ENCODE measurements around the gene WWOX. TPM values are rescaled to one million over a fixed set of nuclear protein-coding genes. Genes with fewer than 3 reads are reported as not detected.

The WWOX gene
- total and polyA plus RNA-seq, 2 of the 13 experiments (the other 11 are each of a cell fraction or from before 2014, with no cell fraction given) = 9.1 to 37.4 TPM

DNA sequence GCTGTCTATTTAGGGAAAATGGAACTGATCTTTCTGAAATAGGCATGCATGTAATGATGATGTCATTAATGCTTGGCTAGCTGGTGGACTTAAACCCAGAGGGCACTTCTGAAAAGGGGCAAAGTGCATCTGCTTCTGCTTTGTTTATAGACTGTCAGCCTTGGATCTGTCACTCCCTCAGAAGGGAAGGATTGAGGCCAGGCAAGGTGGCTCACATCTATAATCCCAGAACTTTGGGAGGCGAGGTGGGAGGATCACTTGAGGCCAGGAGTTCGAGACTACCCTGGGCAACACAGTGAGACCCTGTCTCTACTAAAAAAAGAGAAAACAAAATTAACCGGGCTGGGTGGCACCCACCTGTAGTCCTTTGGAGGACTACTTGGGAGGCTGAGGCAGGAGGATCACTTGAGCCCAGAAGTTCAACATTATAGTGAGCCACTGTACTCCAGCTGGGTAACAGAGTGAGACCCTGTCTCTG, 185.5 kb downstream of the WWOX start (continued):
- TF ChIP-seq, protein P1, sequence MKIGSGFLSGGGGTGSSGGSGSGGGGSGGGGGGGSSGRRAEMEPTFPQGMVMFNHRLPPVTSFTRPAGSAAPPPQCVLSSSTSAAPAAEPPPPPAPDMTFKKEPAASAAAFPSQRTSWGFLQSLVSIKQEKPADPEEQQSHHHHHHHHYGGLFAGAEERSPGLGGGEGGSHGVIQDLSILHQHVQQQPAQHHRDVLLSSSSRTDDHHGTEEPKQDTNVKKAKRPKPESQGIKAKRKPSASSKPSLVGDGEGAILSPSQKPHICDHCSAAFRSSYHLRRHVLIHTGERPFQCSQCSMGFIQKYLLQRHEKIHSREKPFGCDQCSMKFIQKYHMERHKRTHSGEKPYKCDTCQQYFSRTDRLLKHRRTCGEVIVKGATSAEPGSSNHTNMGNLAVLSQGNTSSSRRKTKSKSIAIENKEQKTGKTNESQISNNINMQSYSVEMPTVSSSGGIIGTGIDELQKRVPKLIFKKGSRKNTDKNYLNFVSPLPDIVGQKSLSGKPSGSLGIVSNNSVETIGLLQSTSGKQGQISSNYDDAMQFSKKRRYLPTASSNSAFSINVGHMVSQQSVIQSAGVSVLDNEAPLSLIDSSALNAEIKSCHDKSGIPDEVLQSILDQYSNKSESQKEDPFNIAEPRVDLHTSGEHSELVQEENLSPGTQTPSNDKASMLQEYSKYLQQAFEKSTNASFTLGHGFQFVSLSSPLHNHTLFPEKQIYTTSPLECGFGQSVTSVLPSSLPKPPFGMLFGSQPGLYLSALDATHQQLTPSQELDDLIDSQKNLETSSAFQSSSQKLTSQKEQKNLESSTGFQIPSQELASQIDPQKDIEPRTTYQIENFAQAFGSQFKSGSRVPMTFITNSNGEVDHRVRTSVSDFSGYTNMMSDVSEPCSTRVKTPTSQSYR (CRISPR knock-in tag; IDR thresholded peaks at IDR 0.05; ENCODE audit: borderline replicate concordance) = no peak
- TF ChIP-seq ARID2 (CRISPR knock-in tag; IDR thresholded peaks at IDR 0.05; ENCODE audit: borderline replicate concordance) (no peak), ZBTB38 (CRISPR knock-in tag; IDR thresholded peaks at IDR 0.05) (0 out of 2 replicates have a peak, but pooled peaks have one; percentile 16), KDM6A (CRISPR knock-in tag; IDR thresholded peaks at IDR 0.05; ENCODE audit: low read depth) (peak; percentile 73; the same call in 1 of the 2 replicates), YEATS4 (CRISPR knock-in tag; IDR thresholded peaks at IDR 0.05; ENCODE audit: borderline replicate concordance) (0 out of 2 replicates have a peak, but pooled peaks have one; percentile 32), RAD51 (IDR thresholded peaks at IDR 0.05; ENCODE audit: borderline replicate concordance) (no peak), ZNF644 (CRISPR knock-in tag; IDR thresholded peaks at IDR 0.05; ENCODE audit: low read depth) (peak; percentile 97), PCBP2 (optimal IDR thresholded peaks at IDR 0.05; ENCODE audit: low read depth, low read length, poor library complexity, severe bottlenecking) (no peak), CC2D1A (CRISPR knock-in tag; IDR thresholded peaks at IDR 0.05) (no peak), TBP (CRISPR knock-in tag; IDR thresholded peaks at IDR 0.05) (no peak), ZNF567 (CRISPR knock-in tag; IDR thresholded peaks at IDR 0.05; ENCODE audit: borderline replicate concordance) (no peak), ZBTB20 (CRISPR knock-in tag; IDR thresholded peaks at IDR 0.05; ENCODE audit: borderline replicate concordance, low read depth) (peak; percentile 68; the same call in 1 of the 2 replicates), KAT8 (CRISPR knock-in tag; IDR thresholded peaks at IDR 0.05) (peak; percentile 58; the same call in 1 of the 2 replicates), BCL6 (CRISPR knock-in tag; IDR thresholded peaks at IDR 0.05) (peak; percentile 51; the same call in 1 of the 2 replicates), SOX5 (CRISPR knock-in tag; IDR thresholded peaks at IDR 0.05; ENCODE audit: borderline replicate concordance) (peak; percentile 69), THAP11 (CRISPR knock-in tag; IDR thresholded peaks at IDR 0.05) (peak; percentile 72), FOXA3 (CRISPR knock-in tag; IDR thresholded peaks at IDR 0.05) (peak; percentile 79), ZKSCAN8 (CRISPR knock-in tag; IDR thresholded peaks at IDR 0.05; ENCODE audit: borderline replicate concordance) (peak; percentile 56; the same call in 1 of the 2 replicates), TCF7 (IDR thresholded peaks at IDR 0.05; ENCODE audit: low read depth) (0 out of 2 replicates have a peak, but pooled peaks have one; percentile 25)
- TF ChIP-seq, protein P2, sequence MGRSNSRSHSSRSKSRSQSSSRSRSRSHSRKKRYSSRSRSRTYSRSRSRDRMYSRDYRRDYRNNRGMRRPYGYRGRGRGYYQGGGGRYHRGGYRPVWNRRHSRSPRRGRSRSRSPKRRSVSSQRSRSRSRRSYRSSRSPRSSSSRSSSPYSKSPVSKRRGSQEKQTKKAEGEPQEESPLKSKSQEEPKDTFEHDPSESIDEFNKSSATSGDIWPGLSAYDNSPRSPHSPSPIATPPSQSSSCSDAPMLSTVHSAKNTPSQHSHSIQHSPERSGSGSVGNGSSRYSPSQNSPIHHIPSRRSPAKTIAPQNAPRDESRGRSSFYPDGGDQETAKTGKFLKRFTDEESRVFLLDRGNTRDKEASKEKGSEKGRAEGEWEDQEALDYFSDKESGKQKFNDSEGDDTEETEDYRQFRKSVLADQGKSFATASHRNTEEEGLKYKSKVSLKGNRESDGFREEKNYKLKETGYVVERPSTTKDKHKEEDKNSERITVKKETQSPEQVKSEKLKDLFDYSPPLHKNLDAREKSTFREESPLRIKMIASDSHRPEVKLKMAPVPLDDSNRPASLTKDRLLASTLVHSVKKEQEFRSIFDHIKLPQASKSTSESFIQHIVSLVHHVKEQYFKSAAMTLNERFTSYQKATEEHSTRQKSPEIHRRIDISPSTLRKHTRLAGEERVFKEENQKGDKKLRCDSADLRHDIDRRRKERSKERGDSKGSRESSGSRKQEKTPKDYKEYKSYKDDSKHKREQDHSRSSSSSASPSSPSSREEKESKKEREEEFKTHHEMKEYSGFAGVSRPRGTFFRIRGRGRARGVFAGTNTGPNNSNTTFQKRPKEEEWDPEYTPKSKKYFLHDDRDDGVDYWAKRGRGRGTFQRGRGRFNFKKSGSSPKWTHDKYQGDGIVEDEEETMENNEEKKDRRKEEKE (IDR thresholded peaks at IDR 0.05) = no peak
- TF ChIP-seq, protein P3, sequence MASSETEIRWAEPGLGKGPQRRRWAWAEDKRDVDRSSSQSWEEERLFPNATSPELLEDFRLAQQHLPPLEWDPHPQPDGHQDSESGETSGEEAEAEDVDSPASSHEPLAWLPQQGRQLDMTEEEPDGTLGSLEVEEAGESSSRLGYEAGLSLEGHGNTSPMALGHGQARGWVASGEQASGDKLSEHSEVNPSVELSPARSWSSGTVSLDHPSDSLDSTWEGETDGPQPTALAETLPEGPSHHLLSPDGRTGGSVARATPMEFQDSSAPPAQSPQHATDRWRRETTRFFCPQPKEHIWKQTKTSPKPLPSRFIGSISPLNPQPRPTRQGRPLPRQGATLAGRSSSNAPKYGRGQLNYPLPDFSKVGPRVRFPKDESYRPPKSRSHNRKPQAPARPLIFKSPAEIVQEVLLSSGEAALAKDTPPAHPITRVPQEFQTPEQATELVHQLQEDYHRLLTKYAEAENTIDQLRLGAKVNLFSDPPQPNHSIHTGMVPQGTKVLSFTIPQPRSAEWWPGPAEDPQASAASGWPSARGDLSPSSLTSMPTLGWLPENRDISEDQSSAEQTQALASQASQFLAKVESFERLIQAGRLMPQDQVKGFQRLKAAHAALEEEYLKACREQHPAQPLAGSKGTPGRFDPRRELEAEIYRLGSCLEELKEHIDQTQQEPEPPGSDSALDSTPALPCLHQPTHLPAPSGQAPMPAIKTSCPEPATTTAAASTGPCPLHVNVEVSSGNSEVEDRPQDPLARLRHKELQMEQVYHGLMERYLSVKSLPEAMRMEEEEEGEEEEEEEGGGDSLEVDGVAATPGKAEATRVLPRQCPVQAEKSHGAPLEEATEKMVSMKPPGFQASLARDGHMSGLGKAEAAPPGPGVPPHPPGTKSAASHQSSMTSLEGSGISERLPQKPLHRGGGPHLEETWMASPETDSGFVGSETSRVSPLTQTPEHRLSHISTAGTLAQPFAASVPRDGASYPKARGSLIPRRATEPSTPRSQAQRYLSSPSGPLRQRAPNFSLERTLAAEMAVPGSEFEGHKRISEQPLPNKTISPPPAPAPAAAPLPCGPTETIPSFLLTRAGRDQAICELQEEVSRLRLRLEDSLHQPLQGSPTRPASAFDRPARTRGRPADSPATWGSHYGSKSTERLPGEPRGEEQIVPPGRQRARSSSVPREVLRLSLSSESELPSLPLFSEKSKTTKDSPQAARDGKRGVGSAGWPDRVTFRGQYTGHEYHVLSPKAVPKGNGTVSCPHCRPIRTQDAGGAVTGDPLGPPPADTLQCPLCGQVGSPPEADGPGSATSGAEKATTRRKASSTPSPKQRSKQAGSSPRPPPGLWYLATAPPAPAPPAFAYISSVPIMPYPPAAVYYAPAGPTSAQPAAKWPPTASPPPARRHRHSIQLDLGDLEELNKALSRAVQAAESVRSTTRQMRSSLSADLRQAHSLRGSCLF (CRISPR knock-in tag; IDR thresholded peaks at IDR 0.05; ENCODE audit: borderline replicate concordance) = no peak
